ENCODE results near the gene ALDH16A1. TPM values are rescaled to one million over a fixed set of nuclear protein-coding genes. Genes with fewer than 3 reads are reported as not detected.

ALDH16A1 gene
- total and polyA plus RNA-seq, 2 of the 8 experiments (the other 6 are each of a cell fraction or from before 2014, with no cell fraction given) = 30.5 to 34.3 TPM

- Histone ChIP-seq H3K79me2 (ENCODE audit: control insufficient read depth in 1 of 2, insufficient read depth in 2 of 2, low read length in 2 of 2) (no peaks in the 10 kb centered on the region), H4K20me1 (replicated peaks in 1 of 2; ENCODE audit: control insufficient read depth in 1 of 2, insufficient read depth in 2 of 2, low read length in 2 of 2) (no peaks in the 10 kb centered on the region), H3K23me2 (ENCODE audit: low read depth, low read length) (no peaks in the 10 kb centered on the region; the same call in 1 of the 2 replicates), H2BK120ac (replicated peaks; ENCODE audit: low read depth, low read length) (no peak overlapping the region), H2AFZ (ENCODE audit: low read length) (peak overlapping the region; percentile 86; the same call in 1 of the 2 replicates), H3K36me3 (ENCODE audit: control insufficient read depth in 2 of 4, insufficient read depth in 4 of 4, low read length in 3 of 4) (no peaks in the 10 kb centered on the region), H3K27me3 (replicated peaks in 1 of 4; ENCODE audit: control insufficient read depth in 3 of 4, extremely low read depth in 1 of 4, insufficient read depth in 3 of 4, low read length in 3 of 4) (peaks cover 0 to 5% (median 0%) of the 10 kb centered on the region in 4 experiments; a peak in 4 of 7 replicates), H3K9ac (replicated peaks in 1 of 4; ENCODE audit: extremely low read depth in 1 of 4, low read depth in 3 of 4, low read length in 3 of 4) (no peak overlapping the region), H3K18ac (ENCODE audit: extremely low read depth, low read length) (no peak overlapping the region), H3K23ac (ENCODE audit: insufficient read length) (no peak overlapping the region), H4K8ac (ENCODE audit: extremely low read depth, insufficient read depth, low read length) (peak overlapping the region; percentile 71), H4K91ac (replicated peaks; ENCODE audit: insufficient read length, low read length) (peak overlapping the region; percentile 63), H3K4me1 (replicated peaks in 1 of 4; ENCODE audit: control insufficient read depth in 3 of 4, insufficient read depth in 4 of 4, low read length in 3 of 4) (0 out of 7 replicates have a peak, but pooled peaks cover 0 to 5% (median 0%) of the 10 kb centered on the region in 4 experiments), H2BK20ac (ENCODE audit: low read length) (0 out of 2 replicates have a peak overlapping the region, but pooled peaks have one; percentile 23), H3K14ac (ENCODE audit: insufficient read length) (no peak overlapping the region), H2AK5ac (ENCODE audit: low read depth, low read length) (no peak overlapping the region), H3K4me2 (ENCODE audit: insufficient read depth in 1 of 2, low read depth in 2 of 2, low read length in 2 of 2) (peak overlapping the region; percentile 58 to 59), H3K9me3 (ENCODE audit: insufficient read depth in 2 of 2, low read depth in 1 of 2, low read length in 1 of 2) (no peaks in the 10 kb centered on the region), H2BK12ac (ENCODE audit: low read depth, low read length) (no peak overlapping the region; the same call in 1 of the 2 replicates), H3K56ac (replicated peaks; ENCODE audit: insufficient read length, low read depth, low read length) (no peak overlapping the region), H3K27ac (ENCODE audit: low read depth, low read length) (no peak overlapping the region), H4K5ac (ENCODE audit: insufficient read length, low read depth, low read length) (no peak overlapping the region), H3K4ac (replicated peaks; ENCODE audit: insufficient read length, low read depth, low read length) (no peak overlapping the region), H2BK5ac (ENCODE audit: low read depth, low read length) (no peak overlapping the region), H3K4me3 (ENCODE audit: extremely low read depth in 1 of 4, insufficient read depth in 2 of 4, low read depth in 3 of 4, low read length in 4 of 4) (peak overlapping the region in 1 of 4 experiments; percentile 41; a peak in 2 of 8 replicates), H2BK15ac (ENCODE audit: low read length) (peak overlapping the region; percentile 89; the same call in 1 of the 2 replicates), H3K79me1 (ENCODE audit: low read depth, low read length) (no peaks in the 10 kb centered on the region)
- FAIRE-seq (no peak), DNase-seq (ENCODE audit: low read depth in 1 of 2, low spot score in 2 of 2) (peak in 1 of 2 experiments; percentile 93)
- CTCF ChIA-PET (ENCODE audit: partially characterized antibody) = interaction anchor here (0.6 to 4.7 kb wide), 25 partner anchors 9 to 1167 kb away, joined by 3 to 20 read pairs (median 4); partner anchors contain the start of genes PIH1D1 and RPS11
- 48% methylated on average over 21 of the region's 27 CpGs; no CpG with 5 or more reads in 1 of the 2 experiments for WGBS, 2 experiments (ENCODE audit: extremely low coverage in 1 of 2, insufficient coverage in 1 of 2, insufficient read length in 1 of 2, insufficient replicate concordance in 2 of 2, low coverage in 1 of 2, low lambda C conversion rate in 2 of 2, missing lambda C conversion rate in 1 of 2)
- POLR2A ChIA-PET (ENCODE audit: partially characterized antibody) = interaction anchor here (0.6 to 5.1 kb wide), 7 partner anchors 10 to 85 kb away, joined by 3 to 138 read pairs (median 3); partner anchors contain the start of genes ALDH16A1, PIH1D1, RPL13A and RPS11
- no peak for TF ChIP-seq TCF12 (IDR thresholded peaks at IDR 0.05; ENCODE audit: low read depth, low read length)
- TF ChIP-seq TAF7 (optimal IDR thresholded peaks at IDR 0.05; ENCODE audit: borderline replicate concordance, low read depth, low read length) = peak; percentile 42
- TF ChIP-seq ATF3 (IDR thresholded peaks at IDR 0.05; ENCODE audit: insufficient read depth, low read depth, low read length) = no peak
- peak; percentile 20; the same call in 1 of the 2 replicates for TF ChIP-seq SP1 (IDR thresholded peaks at IDR 0.05; ENCODE audit: low read depth, low read length)
- TF ChIP-seq EP300 (IDR thresholded peaks at IDR 0.05; ENCODE audit: borderline replicate concordance in 1 of 2, low read depth in 2 of 2, low read length in 2 of 2) = peak in 1 of 2 experiments; percentile 49; a peak in 1 of 3 replicates
- TF ChIP-seq RAD21 (IDR thresholded peaks at IDR 0.05 in 1 of 2, conservative IDR thresholded peaks at IDR 0.05 in 1 of 2; ENCODE audit: low read depth in 2 of 2, low read length in 2 of 2) = peak; percentile 44 to 63; a peak in 3 of 4 replicates
- TF ChIP-seq CTBP2 (IDR thresholded peaks at IDR 0.05; ENCODE audit: borderline replicate concordance, insufficient read depth, insufficient read length, low read length) = no peak
Observed at GRCh38 chr19:49475995-49476880, 23.2 kb downstream of the ALDH16A1 start.

Data from H1 (cell line).